H1 (cell line): ENCODE results near the gene PLCH2.

Experiments
- CEBPB ChIP-seq: IDR thresholded peaks from 2 replicates; pipeline ENCODE4 v1.6.1; 2012; ENCODE audit warnings: low read depth, low read length
- EZH2 ChIP-seq: fragments of 200-600 bp; sonication (generic); IDR thresholded peaks from 2 replicates; pipeline ENCODE4 v1.7.1; 2012; ENCODE audit warnings: low read depth, mild to moderate bottlenecking, moderate library complexity, low read length, inconsistent platforms; ENCODE audit not compliant: severe bottlenecking
- POLR2A ChIP-seq, 2 experiments: IDR thresholded peaks; 1 replicate in 1 of 2; 2 replicates in 1 of 2; pipeline ENCODE4 v1.6.1; 2011; ENCODE audit warnings: low read depth in 2 of 2, low read length in 2 of 2, mild to moderate bottlenecking in 2 of 2; ENCODE audit errors: control extremely low read depth in 1 of 2
- RFX5 ChIP-seq: IDR thresholded peaks from 2 replicates; pipeline ENCODE4 v1.6.1; 2011; ENCODE audit warnings: low read depth, low read length, improper control_type of control experiment, borderline replicate concordance
- TF ChIP-seq, protein P1 (sequence below), 3 experiments: IDR thresholded peaks; 1 replicate in 2 of 3; 2 replicates in 1 of 3; pipeline versions ENCODE4 v1.5.1 to v1.6.1; 2011; ENCODE audit warnings: low read length in 3 of 3, mild to moderate bottlenecking in 3 of 3, inconsistent platforms in 2 of 3, low read depth in 1 of 3, moderate library complexity in 1 of 3; ENCODE audit not compliant: insufficient read depth in 1 of 3; ENCODE audit errors: control extremely low read depth in 1 of 3
- TF ChIP-seq, protein P2 (sequence below): IDR thresholded peaks from 2 replicates; pipeline ENCODE4 v1.6.1; 2012; ENCODE audit warnings: inconsistent platforms

DNA sequence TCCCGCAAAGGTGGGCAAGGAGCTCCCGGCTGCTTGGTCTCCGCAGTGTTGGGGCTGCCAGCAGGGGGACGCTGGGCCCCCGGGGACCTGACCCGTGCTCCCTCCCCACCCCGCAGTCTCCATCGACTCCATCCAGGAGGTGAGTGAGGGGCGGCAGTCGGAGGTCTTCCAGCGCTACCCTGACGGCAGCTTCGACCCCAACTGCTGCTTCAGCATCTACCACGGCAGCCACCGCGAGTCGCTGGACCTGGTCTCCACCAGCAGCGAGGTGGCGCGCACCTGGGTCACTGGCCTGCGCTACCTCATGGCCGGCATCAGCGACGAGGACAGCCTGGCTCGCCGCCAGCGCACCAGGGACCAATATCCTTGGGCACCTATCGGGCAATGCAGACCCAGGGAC is 3.5 kb downstream of the PLCH2 start:
- TF ChIP-seq, protein P1, sequence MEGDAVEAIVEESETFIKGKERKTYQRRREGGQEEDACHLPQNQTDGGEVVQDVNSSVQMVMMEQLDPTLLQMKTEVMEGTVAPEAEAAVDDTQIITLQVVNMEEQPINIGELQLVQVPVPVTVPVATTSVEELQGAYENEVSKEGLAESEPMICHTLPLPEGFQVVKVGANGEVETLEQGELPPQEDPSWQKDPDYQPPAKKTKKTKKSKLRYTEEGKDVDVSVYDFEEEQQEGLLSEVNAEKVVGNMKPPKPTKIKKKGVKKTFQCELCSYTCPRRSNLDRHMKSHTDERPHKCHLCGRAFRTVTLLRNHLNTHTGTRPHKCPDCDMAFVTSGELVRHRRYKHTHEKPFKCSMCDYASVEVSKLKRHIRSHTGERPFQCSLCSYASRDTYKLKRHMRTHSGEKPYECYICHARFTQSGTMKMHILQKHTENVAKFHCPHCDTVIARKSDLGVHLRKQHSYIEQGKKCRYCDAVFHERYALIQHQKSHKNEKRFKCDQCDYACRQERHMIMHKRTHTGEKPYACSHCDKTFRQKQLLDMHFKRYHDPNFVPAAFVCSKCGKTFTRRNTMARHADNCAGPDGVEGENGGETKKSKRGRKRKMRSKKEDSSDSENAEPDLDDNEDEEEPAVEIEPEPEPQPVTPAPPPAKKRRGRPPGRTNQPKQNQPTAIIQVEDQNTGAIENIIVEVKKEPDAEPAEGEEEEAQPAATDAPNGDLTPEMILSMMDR (IDR thresholded peaks at IDR 0.05; ENCODE audit: control extremely low read depth in 1 of 3, insufficient read depth in 1 of 3, low read depth in 1 of 3, low read length in 3 of 3): no peak
- TF ChIP-seq EZH2: no peak
- TF ChIP-seq RFX5: no peak
- TF ChIP-seq CEBPB: no peak
- TF ChIP-seq, protein P2, sequence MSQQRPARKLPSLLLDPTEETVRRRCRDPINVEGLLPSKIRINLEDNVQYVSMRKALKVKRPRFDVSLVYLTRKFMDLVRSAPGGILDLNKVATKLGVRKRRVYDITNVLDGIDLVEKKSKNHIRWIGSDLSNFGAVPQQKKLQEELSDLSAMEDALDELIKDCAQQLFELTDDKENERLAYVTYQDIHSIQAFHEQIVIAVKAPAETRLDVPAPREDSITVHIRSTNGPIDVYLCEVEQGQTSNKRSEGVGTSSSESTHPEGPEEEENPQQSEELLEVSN: no peak
- no peak for TF ChIP-seq POLR2A (IDR thresholded peaks at IDR 0.05; ENCODE audit: control extremely low read depth in 1 of 2, low read depth in 2 of 2, low read length in 2 of 2)
